NK-92 treated with Interleukin-12 subunit alpha and Interleukin-12 subunit beta, amount 100 ng/mL, for 24 hours (cell line): ENCODE results near the gene GPR153.

Experiments used
- DNase-seq: peaks from one replicate; lab custom pipeline; 2025; lab: John Stamatoyannopoulos, UW

GPR153 gene

GRCh38 chr1:6286266-6286665 lies 25.4 kb upstream of the GPR153 start:
- no peak for DNase-seq

GRCh38 chr1:6285336-6285735 lies 24.4 kb upstream of the GPR153 start:
- DNase-seq = no peak

GRCh38 chr1:6282577-6283270 lies 21.8 kb upstream of the GPR153 start:
- no peak for DNase-seq

GRCh38 chr1:6281511-6282402 lies 20.9 kb upstream of the GPR153 start:
- no peak for DNase-seq

- no peak for DNase-seq
These were observed 20.0 kb upstream of the GPR153 start for GRCh38 chr1:6280761-6281451.

GRCh38 chr1:6279613-6280383 lies 18.9 kb upstream of the GPR153 start:
- no peak for DNase-seq

- no peak for DNase-seq
These were observed 18.2 kb upstream of the GPR153 start for GRCh38 chr1:6279066-6279465.

- DNase-seq = no peak
These were observed 17.4 kb upstream of the GPR153 start for GRCh38 chr1:6278263-6278662.

GRCh38 chr1:6276811-6277555 lies 16.1 kb upstream of the GPR153 start:
- no peak for DNase-seq

- no peak for DNase-seq
These were observed 15.2 kb upstream of the GPR153 start for GRCh38 chr1:6275826-6276782.

- no peak for DNase-seq
These were observed 13.8 kb upstream of the GPR153 start for GRCh38 chr1:6274622-6275139.

GRCh38 chr1:6274102-6274501 lies 13.2 kb upstream of the GPR153 start:
- no peak for DNase-seq

GRCh38 chr1:6273380-6273891 lies 12.5 kb upstream of the GPR153 start:
- DNase-seq = no peak

- DNase-seq = no peak
These were observed 12.0 kb upstream of the GPR153 start for GRCh38 chr1:6272868-6273267.

- DNase-seq = no peak
These were observed 11.6 kb upstream of the GPR153 start for GRCh38 chr1:6272452-6272851.

- DNase-seq = no peak
These were observed 10.7 kb upstream of the GPR153 start for GRCh38 chr1:6271554-6271953.

GRCh38 chr1:6271006-6271405 lies 10.1 kb upstream of the GPR153 start:
- no peak for DNase-seq

- DNase-seq = no peak
These were observed 9.5 kb upstream of the GPR153 start for GRCh38 chr1:6270401-6270800.

GRCh38 chr1:6269720-6270400 lies 9.0 kb upstream of the GPR153 start:
- DNase-seq = no peak
